HepG2 (cell line): ENCODE data around the gene AXIN1. TPM values are rescaled to one million over a fixed set of nuclear protein-coding genes. Genes with fewer than 3 reads are reported as not detected.

Experiments
- CBFB ChIP-seq: sonication (generic); formaldehyde crosslinking; IDR thresholded peaks from 2 replicates; pipeline ENCODE4 v1.4.0; 2020; ENCODE audit warnings: missing genetic modification reagents
- ISX ChIP-seq: sonication (generic); formaldehyde crosslinking; conservative IDR thresholded peaks from 2 replicates; pipeline ENCODE4 v1.5.0; 2020; ENCODE audit warnings: missing genetic modification reagents
- NR1H2 ChIP-seq: sonication (generic); formaldehyde crosslinking; IDR thresholded peaks from 2 replicates; pipeline ENCODE4 v1.8.1; 2022; ENCODE audit warnings: low read depth, missing genetic modification reagents, borderline replicate concordance
- POLR2AphosphoS5 ChIP-seq: IDR thresholded peaks from 2 replicates; pipeline ENCODE4 v1.6.1; 2012; ENCODE audit warnings: low read depth, low read length
- SATB2 ChIP-seq: sonication (generic); formaldehyde crosslinking; IDR thresholded peaks from 2 replicates; pipeline ENCODE4 v1.5.0; 2020; ENCODE audit warnings: missing genetic modification reagents
- SCMH1 ChIP-seq: sonication (generic); formaldehyde crosslinking; IDR thresholded peaks from 2 replicates; pipeline ENCODE4 v1.9.0; 2021; ENCODE audit warnings: missing genetic modification reagents, mild to moderate bottlenecking, borderline replicate concordance
- SRSF1 ChIP-seq: fragments of 200-400 bp; formaldehyde crosslinking; optimal IDR thresholded peaks from 2 replicates; pipeline ENCODE3; 2017; ENCODE audit warnings: mild to moderate bottlenecking, low read depth, low read length, moderate library complexity
- THAP11 ChIP-seq: IDR thresholded peaks from 2 replicates; pipeline ENCODE4 v1.6.1; 2016; ENCODE audit warnings: missing biosample characterization, missing genetic modification reagents
- TOPORS ChIP-seq: sonication (generic); formaldehyde crosslinking; IDR thresholded peaks from 2 replicates; pipeline ENCODE4 v1.8.0; 2023; ENCODE audit warnings: mild to moderate bottlenecking, missing genetic modification reagents
- TP53 ChIP-seq: sonication (generic); formaldehyde crosslinking; conservative IDR thresholded peaks from 2 replicates; pipeline ENCODE4 v1.4.0; 2020; ENCODE audit warnings: missing genetic modification reagents
- YY1 ChIP-seq: IDR thresholded peaks from 2 replicates; pipeline ENCODE4 v1.6.1; 2011; ENCODE audit warnings: low read length, low read depth, moderate library complexity, mild to moderate bottlenecking; ENCODE audit not compliant: insufficient read depth, insufficient replicate concordance
- ZFP41 ChIP-seq: sonication (generic); formaldehyde crosslinking; IDR thresholded peaks from 2 replicates; pipeline ENCODE4 v1.4.0; 2020; ENCODE audit warnings: mild to moderate bottlenecking, missing genetic modification reagents, borderline replicate concordance
- ZNF17 ChIP-seq: sonication (generic); formaldehyde crosslinking; IDR thresholded peaks from 2 replicates; pipeline ENCODE4 v1.5.0; 2020; ENCODE audit warnings: mild to moderate bottlenecking, missing genetic modification reagents
- ZNF20 ChIP-seq: sonication (generic); formaldehyde crosslinking; IDR thresholded peaks from 2 replicates; pipeline ENCODE4 v1.4.0; 2020; ENCODE audit warnings: mild to moderate bottlenecking, moderate library complexity, missing genetic modification reagents
- ZNF317 ChIP-seq: sonication (generic); formaldehyde crosslinking; IDR thresholded peaks from 2 replicates; pipeline ENCODE4 v1.5.0; 2020; ENCODE audit warnings: mild to moderate bottlenecking, missing genetic modification reagents
- ZNF382 ChIP-seq: sonication (generic); formaldehyde crosslinking; IDR thresholded peaks from 2 replicates; pipeline ENCODE4 v1.5.0; 2020; ENCODE audit warnings: missing genetic modification reagents, mild to moderate bottlenecking, borderline replicate concordance
- ZNF432 ChIP-seq: sonication (generic); formaldehyde crosslinking; IDR thresholded peaks from 2 replicates; pipeline ENCODE4 v1.5.0; 2020; ENCODE audit warnings: missing genetic modification reagents, mild to moderate bottlenecking, borderline replicate concordance
- ZNF549 ChIP-seq: sonication (generic); formaldehyde crosslinking; IDR thresholded peaks from 2 replicates; pipeline ENCODE4 v1.5.0; 2020; ENCODE audit warnings: missing genetic modification reagents
- ZNF670 ChIP-seq: sonication (generic); formaldehyde crosslinking; IDR thresholded peaks from 2 replicates; pipeline ENCODE4 v1.8.0; 2022; ENCODE audit warnings: mild to moderate bottlenecking, missing genetic modification reagents, borderline replicate concordance
- ZNF703 ChIP-seq: sonication (generic); formaldehyde crosslinking; IDR thresholded peaks from 2 replicates; pipeline ENCODE4 v1.5.1; 2020; ENCODE audit warnings: missing genetic modification reagents, mild to moderate bottlenecking, moderate library complexity, borderline replicate concordance
- ZNF850 ChIP-seq: sonication (generic); formaldehyde crosslinking; conservative IDR thresholded peaks from 2 replicates; pipeline ENCODE4 v1.9.0; 2021; ENCODE audit warnings: mild to moderate bottlenecking, missing genetic modification reagents
- ZNF878 ChIP-seq: sonication (generic); formaldehyde crosslinking; IDR thresholded peaks from 2 replicates; pipeline ENCODE4 v1.8.1; 2023; ENCODE audit warnings: mild to moderate bottlenecking, missing genetic modification reagents, moderate library complexity
- polyA plus RNA-seq, 8 experiments: library from polyadenylated mRNA; depleted of rRNA in 3 of 8; stranded (reverse) in 7 of 8; unstranded in 1 of 8; fragments of >200 nt; fragmentation: Illumina TruSeq in 4 of 8; extraction: Trizol in 4 of 8; gene quantifications; 2 replicates each; pipeline versions ENCODE4 v1.2.1 to v1.2.3, GENCODE V29; 2011 to 2016; ENCODE audit warnings: low read depth in 4 of 8, missing spikeins in 1 of 8, mixed read lengths in 1 of 8; ENCODE audit not compliant: insufficient read depth in 1 of 8
- total RNA-seq, 5 experiments: library from RNA; depleted of rRNA; stranded (reverse); fragments of >200 nt; fragmentation: Illumina TruSeq; extraction: Trizol; gene quantifications; 2 replicates each; pipeline ENCODE4 v1.2.3, GENCODE V29; 2016; ENCODE audit warnings: low read depth in 1 of 5
- TF ChIP-seq, protein P1 (sequence below): sonication (generic); formaldehyde crosslinking; IDR thresholded peaks from 2 replicates; pipeline ENCODE4 v1.8.0; 2022; ENCODE audit warnings: mild to moderate bottlenecking, missing genetic modification reagents, moderate library complexity
- TF ChIP-seq, protein P2 (sequence below): fragments of 450-650 bp; IDR thresholded peaks from 2 replicates; pipeline ENCODE4 v1.6.1; 2017
- TF ChIP-seq, protein P3 (sequence below): sonication (generic); formaldehyde crosslinking; IDR thresholded peaks from 2 replicates; pipeline ENCODE4 v1.9.0; 2022; ENCODE audit warnings: low read depth, missing genetic modification reagents
- TF ChIP-seq, protein P4 (sequence below): sonication (generic); formaldehyde crosslinking; IDR thresholded peaks from 2 replicates; pipeline ENCODE4 v1.5.0; 2020; ENCODE audit warnings: missing genetic modification reagents

Gene AXIN1
- total and polyA plus RNA-seq, 2 of the 13 experiments (the other 11 are each of a cell fraction or from before 2014, with no cell fraction given), result 24.0 to 26.0 TPM

DNA sequence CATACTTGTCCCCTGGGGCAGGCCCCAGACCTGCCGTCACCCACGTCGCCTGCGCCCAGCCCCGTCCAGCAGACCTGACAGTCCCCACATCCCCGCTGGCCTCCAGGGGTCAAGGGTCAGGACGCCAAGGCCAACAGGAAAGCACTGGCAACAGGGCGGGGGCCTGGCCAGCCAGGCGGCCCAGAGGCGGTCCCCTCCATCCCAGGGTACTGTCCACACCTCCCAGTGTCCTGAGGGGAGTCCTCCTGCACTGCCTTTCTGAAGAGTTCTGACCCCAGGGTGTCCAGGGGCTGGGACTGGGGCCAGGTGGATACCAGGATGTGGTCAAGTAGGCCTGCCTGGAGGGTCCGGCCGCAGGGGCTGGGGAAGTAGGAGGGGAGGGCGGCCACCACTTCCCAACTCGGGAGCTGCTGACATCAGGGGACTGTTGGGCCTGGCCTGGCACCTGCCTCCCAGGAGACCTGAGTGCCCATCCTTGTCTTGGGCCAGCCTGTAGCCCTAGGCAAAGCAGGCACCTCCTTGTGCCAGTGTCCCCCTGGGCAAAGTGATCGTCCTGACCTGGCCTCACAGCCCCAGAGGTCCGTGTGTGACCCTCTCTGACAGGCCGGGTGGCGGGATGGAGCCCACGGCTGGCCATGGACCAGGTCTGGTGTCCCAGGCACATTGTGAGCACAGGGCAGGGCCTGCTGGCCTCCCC lies 6.7 kb upstream of the AXIN1 start (continued):
- TF ChIP-seq SATB2 (CRISPR knock-in tag) (no peak), NR1H2 (no peak), ZNF317 (CRISPR knock-in tag) (peak; percentile 43; the same call in 1 of the 2 replicates), TOPORS (CRISPR knock-in tag) (no peak), ZFP41 (CRISPR knock-in tag) (no peak), YY1 (peak; percentile 32), ZNF382 (CRISPR knock-in tag) (no peak), ZNF878 (CRISPR knock-in tag) (no peak), TP53 (CRISPR knock-in tag) (no peak), ZNF549 (no peak), ISX (CRISPR knock-in tag) (no peak), SRSF1 (no peak), CBFB (CRISPR knock-in tag) (no peak), ZNF432 (CRISPR knock-in tag) (no peak), ZNF17 (CRISPR knock-in tag) (no peak), SCMH1 (CRISPR knock-in tag) (no peak), POLR2AphosphoS5 (no peak), ZNF850 (CRISPR knock-in tag) (no peak; the same call in 1 of the 2 replicates), ZNF20 (CRISPR knock-in tag) (no peak), ZNF703 (CRISPR knock-in tag) (no peak), THAP11 (0 out of 2 replicates have a peak, but pooled peaks have one; percentile 37), ZNF670 (CRISPR knock-in tag) (no peak)
- TF ChIP-seq, protein P1, sequence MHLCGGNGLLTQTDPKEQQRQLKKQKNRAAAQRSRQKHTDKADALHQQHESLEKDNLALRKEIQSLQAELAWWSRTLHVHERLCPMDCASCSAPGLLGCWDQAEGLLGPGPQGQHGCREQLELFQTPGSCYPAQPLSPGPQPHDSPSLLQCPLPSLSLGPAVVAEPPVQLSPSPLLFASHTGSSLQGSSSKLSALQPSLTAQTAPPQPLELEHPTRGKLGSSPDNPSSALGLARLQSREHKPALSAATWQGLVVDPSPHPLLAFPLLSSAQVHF (CRISPR knock-in tag), result no peak
- TF ChIP-seq, protein P2, sequence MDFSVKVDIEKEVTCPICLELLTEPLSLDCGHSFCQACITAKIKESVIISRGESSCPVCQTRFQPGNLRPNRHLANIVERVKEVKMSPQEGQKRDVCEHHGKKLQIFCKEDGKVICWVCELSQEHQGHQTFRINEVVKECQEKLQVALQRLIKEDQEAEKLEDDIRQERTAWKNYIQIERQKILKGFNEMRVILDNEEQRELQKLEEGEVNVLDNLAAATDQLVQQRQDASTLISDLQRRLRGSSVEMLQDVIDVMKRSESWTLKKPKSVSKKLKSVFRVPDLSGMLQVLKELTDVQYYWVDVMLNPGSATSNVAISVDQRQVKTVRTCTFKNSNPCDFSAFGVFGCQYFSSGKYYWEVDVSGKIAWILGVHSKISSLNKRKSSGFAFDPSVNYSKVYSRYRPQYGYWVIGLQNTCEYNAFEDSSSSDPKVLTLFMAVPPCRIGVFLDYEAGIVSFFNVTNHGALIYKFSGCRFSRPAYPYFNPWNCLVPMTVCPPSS, result no peak
- TF ChIP-seq, protein P3, sequence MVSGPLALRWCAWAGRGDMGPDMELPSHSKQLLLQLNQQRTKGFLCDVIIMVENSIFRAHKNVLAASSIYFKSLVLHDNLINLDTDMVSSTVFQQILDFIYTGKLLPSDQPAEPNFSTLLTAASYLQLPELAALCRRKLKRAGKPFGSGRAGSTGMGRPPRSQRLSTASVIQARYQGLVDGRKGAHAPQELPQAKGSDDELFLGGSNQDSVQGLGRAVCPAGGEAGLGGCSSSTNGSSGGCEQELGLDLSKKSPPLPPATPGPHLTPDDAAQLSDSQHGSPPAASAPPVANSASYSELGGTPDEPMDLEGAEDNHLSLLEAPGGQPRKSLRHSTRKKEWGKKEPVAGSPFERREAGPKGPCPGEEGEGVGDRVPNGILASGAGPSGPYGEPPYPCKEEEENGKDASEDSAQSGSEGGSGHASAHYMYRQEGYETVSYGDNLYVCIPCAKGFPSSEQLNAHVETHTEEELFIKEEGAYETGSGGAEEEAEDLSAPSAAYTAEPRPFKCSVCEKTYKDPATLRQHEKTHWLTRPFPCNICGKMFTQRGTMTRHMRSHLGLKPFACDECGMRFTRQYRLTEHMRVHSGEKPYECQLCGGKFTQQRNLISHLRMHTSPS (CRISPR knock-in tag), result peak; percentile 67; the same call in 1 of the 2 replicates
- TF ChIP-seq, protein P4, sequence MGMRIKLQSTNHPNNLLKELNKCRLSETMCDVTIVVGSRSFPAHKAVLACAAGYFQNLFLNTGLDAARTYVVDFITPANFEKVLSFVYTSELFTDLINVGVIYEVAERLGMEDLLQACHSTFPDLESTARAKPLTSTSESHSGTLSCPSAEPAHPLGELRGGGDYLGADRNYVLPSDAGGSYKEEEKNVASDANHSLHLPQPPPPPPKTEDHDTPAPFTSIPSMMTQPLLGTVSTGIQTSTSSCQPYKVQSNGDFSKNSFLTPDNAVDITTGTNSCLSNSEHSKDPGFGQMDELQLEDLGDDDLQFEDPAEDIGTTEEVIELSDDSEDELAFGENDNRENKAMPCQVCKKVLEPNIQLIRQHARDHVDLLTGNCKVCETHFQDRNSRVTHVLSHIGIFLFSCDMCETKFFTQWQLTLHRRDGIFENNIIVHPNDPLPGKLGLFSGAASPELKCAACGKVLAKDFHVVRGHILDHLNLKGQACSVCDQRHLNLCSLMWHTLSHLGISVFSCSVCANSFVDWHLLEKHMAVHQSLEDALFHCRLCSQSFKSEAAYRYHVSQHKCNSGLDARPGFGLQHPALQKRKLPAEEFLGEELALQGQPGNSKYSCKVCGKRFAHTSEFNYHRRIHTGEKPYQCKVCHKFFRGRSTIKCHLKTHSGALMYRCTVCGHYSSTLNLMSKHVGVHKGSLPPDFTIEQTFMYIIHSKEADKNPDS (CRISPR knock-in tag), result 0 out of 2 replicates have a peak, but pooled peaks have one; percentile 7
